ENCODE results near the gene ABHD14A.

DNA sequence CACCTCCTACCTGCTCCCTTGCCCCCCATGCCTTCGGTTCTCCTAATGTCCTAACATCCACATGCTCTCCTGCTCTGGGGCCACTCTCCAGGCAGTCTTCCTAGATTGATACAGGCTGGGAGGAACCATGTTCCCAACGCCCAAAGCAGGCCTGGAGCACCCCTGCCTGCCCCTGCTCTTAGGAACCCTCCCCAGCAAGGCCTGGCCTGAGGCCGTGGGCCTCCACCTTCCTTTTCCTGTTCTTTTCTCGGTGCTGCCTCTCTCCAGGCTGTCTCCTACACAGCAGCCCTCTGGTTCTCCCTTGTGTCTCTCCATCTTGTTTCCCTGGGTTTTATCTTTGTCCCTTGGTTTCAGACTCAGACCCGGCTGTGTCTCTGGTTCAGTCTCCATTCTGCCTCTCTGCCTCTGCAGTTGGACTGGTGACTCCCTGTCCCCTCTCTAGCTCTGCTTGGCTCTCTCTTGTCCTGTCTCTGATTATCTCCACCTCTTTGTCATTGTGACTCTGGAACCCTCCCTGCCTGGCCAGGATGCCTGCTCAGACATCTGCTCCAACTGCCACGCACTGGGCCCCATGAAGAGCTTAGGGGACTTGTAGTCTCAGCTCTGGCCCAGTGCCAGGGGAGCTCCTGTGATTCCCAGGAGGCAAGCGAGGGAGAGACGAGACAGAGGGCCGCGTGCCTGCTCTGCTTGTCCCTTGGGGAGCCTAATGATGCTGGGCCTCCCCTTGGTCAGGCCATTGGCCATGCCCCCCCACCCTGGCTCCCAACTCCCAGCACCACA lies 46.8 kb downstream of the ABHD14A start:
- TF ChIP-seq, protein P1, sequence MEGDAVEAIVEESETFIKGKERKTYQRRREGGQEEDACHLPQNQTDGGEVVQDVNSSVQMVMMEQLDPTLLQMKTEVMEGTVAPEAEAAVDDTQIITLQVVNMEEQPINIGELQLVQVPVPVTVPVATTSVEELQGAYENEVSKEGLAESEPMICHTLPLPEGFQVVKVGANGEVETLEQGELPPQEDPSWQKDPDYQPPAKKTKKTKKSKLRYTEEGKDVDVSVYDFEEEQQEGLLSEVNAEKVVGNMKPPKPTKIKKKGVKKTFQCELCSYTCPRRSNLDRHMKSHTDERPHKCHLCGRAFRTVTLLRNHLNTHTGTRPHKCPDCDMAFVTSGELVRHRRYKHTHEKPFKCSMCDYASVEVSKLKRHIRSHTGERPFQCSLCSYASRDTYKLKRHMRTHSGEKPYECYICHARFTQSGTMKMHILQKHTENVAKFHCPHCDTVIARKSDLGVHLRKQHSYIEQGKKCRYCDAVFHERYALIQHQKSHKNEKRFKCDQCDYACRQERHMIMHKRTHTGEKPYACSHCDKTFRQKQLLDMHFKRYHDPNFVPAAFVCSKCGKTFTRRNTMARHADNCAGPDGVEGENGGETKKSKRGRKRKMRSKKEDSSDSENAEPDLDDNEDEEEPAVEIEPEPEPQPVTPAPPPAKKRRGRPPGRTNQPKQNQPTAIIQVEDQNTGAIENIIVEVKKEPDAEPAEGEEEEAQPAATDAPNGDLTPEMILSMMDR (optimal IDR thresholded peaks at IDR 0.05 in 1 of 3, IDR thresholded peaks at IDR 0.05 in 1 of 3, conservative IDR thresholded peaks at IDR 0.05 in 1 of 3; ENCODE audit: extremely low read depth in 1 of 3, insufficient read depth in 2 of 3, low read length in 3 of 3): no peak
- TF ChIP-seq EZH2 (IDR thresholded peaks at IDR 0.05; ENCODE audit: low read length): no peak

Data from keratinocyte (primary cell).